Endothelial cell of umbilical vein (primary cell): ENCODE data around the gene GALNT9. TPM values are rescaled to one million over a fixed set of nuclear protein-coding genes. Genes with fewer than 3 reads are reported as not detected.

Source experiments
- BruUV-seq: library from RNA; stranded (reverse); fragments of 400-500 nt; replicated peaks from 2 replicates; lab custom pipeline; 2021; lab: Mats Ljungman, UMichigan
- CTCF ChIA-PET: fragments of 300-600, 350-600 bp; sonication (Branson Sonifier 250); formaldehyde crosslinking; loops from one replicate; lab custom pipeline; 2021; ENCODE audit warnings: antibody characterized with exemption, inconsistent platforms; lab: Charles Lee
- POLR2A ChIA-PET: fragments of 300-600, 350-600 bp; sonication (Branson Sonifier 250); formaldehyde crosslinking; loops from one replicate; lab custom pipeline; 2021; ENCODE audit warnings: antibody characterized with exemption, inconsistent platforms; lab: Charles Lee
- DNase-seq: peaks from one replicate; pipeline ENCODE4 v3.0.0-alpha.2; 2011; ENCODE audit warnings: low read depth, low spot score
- FAIRE-seq: peaks from 2 replicates; lab custom pipeline; 2011; peaks lifted over from hg19 to GRCh38; lab: Jason Lieb, UNC
- H2AFZ ChIP-seq: 2 replicates; pipeline ENCODE4 v1.6.0; 2012; ENCODE audit warnings: low read depth, low read length, control low read depth, inconsistent platforms
- H3K27ac ChIP-seq: 2 replicates; pipeline ENCODE4 v1.5.1; 2011; ENCODE audit warnings: low read depth, mild to moderate bottlenecking, control low read depth, low read length, moderate library complexity; ENCODE audit not compliant: insufficient read depth
- H3K27me3 ChIP-seq, 2 experiments: 2 replicates each; pipeline versions ENCODE4 v1.6.0 to v1.6.1; 2011; ENCODE audit warnings: low read length in 2 of 2, mixed read lengths in 1 of 2; ENCODE audit not compliant: control insufficient read depth in 2 of 2, insufficient read depth in 2 of 2
- H3K36me3 ChIP-seq, 2 experiments: 2 replicates in 1 of 2; 3 replicates in 1 of 2; pipeline ENCODE4 v1.5.1; 2011; ENCODE audit warnings: low read length in 2 of 2, mild to moderate bottlenecking in 1 of 2, moderate library complexity in 1 of 2; ENCODE audit not compliant: control insufficient read depth in 2 of 2, insufficient read depth in 2 of 2; ENCODE audit errors: extremely low read depth in 1 of 2
- H3K4me1 ChIP-seq: 3 replicates; pipeline ENCODE4 v1.5.1; 2011; ENCODE audit warnings: mild to moderate bottlenecking, low read length; ENCODE audit not compliant: control insufficient read depth, insufficient read depth; ENCODE audit errors: extremely low read depth
- H3K4me2 ChIP-seq: 2 replicates; pipeline ENCODE4 v1.6.1; 2011; ENCODE audit warnings: low read length, control low read depth, mixed read lengths; ENCODE audit not compliant: insufficient read depth
- H3K4me3 ChIP-seq, 3 experiments: fragments of 200-600 bp in 1 of 3; sonication (generic), shearing (Covaris generic) in 1 of 3; replicated peaks in 1 of 3; 2 replicates each; pipeline ENCODE4 v1.5.1; 2011 to 2016; ENCODE audit warnings: control low read depth in 3 of 3, low read length in 3 of 3, mild to moderate bottlenecking in 2 of 3, inconsistent platforms in 1 of 3, low read depth in 1 of 3, moderate library complexity in 1 of 3; ENCODE audit not compliant: insufficient read depth in 1 of 3
- H3K79me2 ChIP-seq: 2 replicates; pipeline ENCODE4 v1.6.0; 2012; ENCODE audit warnings: low read length, inconsistent platforms; ENCODE audit not compliant: control insufficient read depth, insufficient read depth
- H3K9ac ChIP-seq: replicated peaks from 2 replicates; pipeline ENCODE3; 2011; ENCODE audit warnings: low read length, control low read depth; ENCODE audit not compliant: insufficient read depth; ENCODE audit errors: extremely low read depth
- H3K9me1 ChIP-seq: replicated peaks from 3 replicates; pipeline ENCODE4 v1.6.0; 2011; ENCODE audit warnings: mild to moderate bottlenecking, low read length; ENCODE audit not compliant: control insufficient read depth, insufficient read depth; ENCODE audit errors: extremely low read depth
- H3K9me3 ChIP-seq: replicated peaks from 2 replicates; pipeline ENCODE4 v1.5.1; 2012; ENCODE audit warnings: low read length, inconsistent platforms; ENCODE audit not compliant: control insufficient read depth, insufficient read depth
- H4K20me1 ChIP-seq: replicated peaks from 2 replicates; pipeline ENCODE3; 2011; ENCODE audit warnings: mild to moderate bottlenecking, low read length; ENCODE audit not compliant: control insufficient read depth, insufficient read depth; ENCODE audit errors: extremely low read depth
- CTCF ChIP-seq, 2 donors: IDR thresholded peaks; 1 replicate in 1 of 2; 2 replicates in 1 of 2; pipeline ENCODE4 v1.5.1; 2011; ENCODE audit warnings: low read length in 2 of 2, mild to moderate bottlenecking in 2 of 2, moderate library complexity in 2 of 2, control low read depth in 1 of 2, inconsistent platforms in 1 of 2, low read depth in 1 of 2; ENCODE audit not compliant: insufficient read depth in 1 of 2; ENCODE audit errors: extremely low read depth in 1 of 2
- EZH2 ChIP-seq: IDR thresholded peaks from 2 replicates; pipeline ENCODE4 v1.6.1; 2012; ENCODE audit warnings: borderline replicate concordance, low read depth, mild to moderate bottlenecking, moderate library complexity, low read length, inconsistent platforms; ENCODE audit not compliant: severe bottlenecking
- FOS ChIP-seq: IDR thresholded peaks from 2 replicates; pipeline ENCODE4 v1.6.1; 2011; ENCODE audit warnings: mild to moderate bottlenecking, low read length, moderate library complexity, borderline replicate concordance; ENCODE audit not compliant: insufficient read depth
- GATA2 ChIP-seq: IDR thresholded peaks from 2 replicates; pipeline ENCODE4 v1.7.0; 2011; ENCODE audit warnings: low read depth, mild to moderate bottlenecking, moderate library complexity, mixed read lengths, low read length; ENCODE audit not compliant: insufficient read length, insufficient read depth
- JUN ChIP-seq: IDR thresholded peaks from 2 replicates; pipeline ENCODE4 v1.6.1; 2011; ENCODE audit warnings: borderline replicate concordance, low read depth; ENCODE audit not compliant: insufficient read length, insufficient read depth
- MAX ChIP-seq: IDR thresholded peaks from 2 replicates; pipeline ENCODE4 v1.6.1; 2011; ENCODE audit not compliant: insufficient read depth, insufficient read length
- POLR2AphosphoS5 ChIP-seq: IDR thresholded peaks from 2 replicates; pipeline ENCODE4 v1.6.1; 2012; ENCODE audit warnings: low read depth, mild to moderate bottlenecking, control low read depth, low read length, moderate library complexity; ENCODE audit not compliant: insufficient read depth
- dilution Hi-C: fragments of 300-500 bp; cut with MboI; formaldehyde crosslinking; loops from one replicate; pipeline ENCODE4 v1.15.0; 2019; ENCODE audit warnings: low sequenced_read_pairs; ENCODE audit not compliant: extremely low pct_ligation_motif_present
- intact Hi-C: fragments of 100-400 bp; cut with micrococcal nuclease; formaldehyde crosslinking; loops from one replicate; pipeline ENCODE4 v1.10.0; 2022
- polyA plus RNA-seq, 4 experiments: library from polyadenylated mRNA; depleted of rRNA in 3 of 4; stranded (reverse) in 3 of 4; unstranded in 1 of 4; fragments of >200 nt; gene quantifications; 2 replicates each; pipeline versions ENCODE4 v1.2.1 to v1.2.3, GENCODE V29; 2011 to 2012; ENCODE audit warnings: missing spikeins in 1 of 4
- total RNA-seq: library from RNA; stranded (reverse); gene quantifications from 2 replicates; pipeline ENCODE4 v1.2.3, GENCODE V29; 2021

Gene GALNT9
- total and polyA plus RNA-seq, 2 donors (not counting 3 experiments of a cell fraction or from before 2014, with no cell fraction given): 0.14 to 0.73 TPM

GRCh38 chr12:132215299-132215989 is 113.9 kb downstream of the GALNT9 start:
- Histone ChIP-seq H2AFZ (no peak overlapping the region), H3K27ac (no peak overlapping the region), H3K9ac (no peak overlapping the region), H3K36me3 (no peaks in the 10 kb centered on the region), H3K4me1 (no peaks in the 10 kb centered on the region), H3K9me1 (no peaks in the 10 kb centered on the region), H4K20me1 (no peaks in the 10 kb centered on the region), H3K9me3 (no peaks in the 10 kb centered on the region), H3K4me3 (no peak overlapping the region), H3K79me2 (no peaks in the 10 kb centered on the region), H3K4me2 (no peak overlapping the region), H3K27me3 (no peaks in the 10 kb centered on the region)
- DNase-seq (no peak), FAIRE-seq (no peak)
- no TSS peak for BruUV-seq
- CTCF ChIA-PET: no interaction called here
- POLR2A ChIA-PET: no interaction called here
- dilution Hi-C loops: no loop called here
- TF ChIP-seq CTCF (IDR thresholded peaks at IDR 0.05; ENCODE audit: extremely low read depth in 1 of 2, insufficient read depth in 1 of 2, low read depth in 1 of 2, low read length in 2 of 2) (no peak), FOS (no peak), EZH2 (no peak), POLR2AphosphoS5 (no peak), MAX (no peak), JUN (no peak), GATA2 (no peak)
- intact Hi-C loops: no loop called here
